Choroid plexus epithelial cell (primary cell): ENCODE results near the gene RNLS.

ENCODE experiments used
- DNase-seq: peaks from one replicate; pipeline ENCODE4 v3.0.0-alpha.2; 2010; ENCODE audit warnings: low read depth
- H3K4me3 ChIP-seq: 2 replicates; pipeline ENCODE4 v1.5.1; 2011; ENCODE audit warnings: low read depth, mild to moderate bottlenecking, control low read depth, low read length, moderate library complexity
- TF ChIP-seq, protein P1 (sequence below): conservative IDR thresholded peaks from 2 replicates; pipeline ENCODE4 v1.5.1; 2011; ENCODE audit warnings: low read depth, mild to moderate bottlenecking, control low read depth, inconsistent platforms, low read length, moderate library complexity

RNLS gene

DNA sequence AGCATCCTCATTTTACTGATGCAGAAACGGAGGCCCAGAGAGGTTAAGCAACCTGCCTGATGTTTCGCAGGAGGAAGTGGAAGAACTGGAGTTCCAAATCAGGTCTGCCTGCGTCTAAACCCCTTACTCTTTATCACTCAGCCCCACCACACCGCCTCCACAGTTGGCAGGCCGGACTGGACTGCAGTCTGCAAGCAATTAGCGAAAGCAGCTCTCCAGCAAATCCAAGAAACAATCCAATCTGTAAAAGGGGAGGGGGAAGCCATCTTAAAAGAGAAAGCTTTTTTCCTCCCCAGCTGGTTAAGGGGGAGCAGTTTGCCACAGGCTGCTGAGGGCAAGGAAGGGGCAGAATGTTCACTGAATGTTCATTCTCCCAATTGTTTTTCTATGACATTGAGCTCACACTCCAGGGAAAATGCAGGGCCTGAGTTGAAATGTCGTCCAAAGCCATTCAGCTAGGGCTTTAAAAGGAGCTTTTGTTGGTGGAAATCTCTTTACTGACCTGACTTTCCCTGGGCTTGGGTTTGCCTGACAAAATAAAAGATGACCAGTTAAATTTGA is 350.1 kb downstream of the RNLS start:
- no peak overlapping the region for H3K4me3 ChIP-seq
- TF ChIP-seq, protein P1, sequence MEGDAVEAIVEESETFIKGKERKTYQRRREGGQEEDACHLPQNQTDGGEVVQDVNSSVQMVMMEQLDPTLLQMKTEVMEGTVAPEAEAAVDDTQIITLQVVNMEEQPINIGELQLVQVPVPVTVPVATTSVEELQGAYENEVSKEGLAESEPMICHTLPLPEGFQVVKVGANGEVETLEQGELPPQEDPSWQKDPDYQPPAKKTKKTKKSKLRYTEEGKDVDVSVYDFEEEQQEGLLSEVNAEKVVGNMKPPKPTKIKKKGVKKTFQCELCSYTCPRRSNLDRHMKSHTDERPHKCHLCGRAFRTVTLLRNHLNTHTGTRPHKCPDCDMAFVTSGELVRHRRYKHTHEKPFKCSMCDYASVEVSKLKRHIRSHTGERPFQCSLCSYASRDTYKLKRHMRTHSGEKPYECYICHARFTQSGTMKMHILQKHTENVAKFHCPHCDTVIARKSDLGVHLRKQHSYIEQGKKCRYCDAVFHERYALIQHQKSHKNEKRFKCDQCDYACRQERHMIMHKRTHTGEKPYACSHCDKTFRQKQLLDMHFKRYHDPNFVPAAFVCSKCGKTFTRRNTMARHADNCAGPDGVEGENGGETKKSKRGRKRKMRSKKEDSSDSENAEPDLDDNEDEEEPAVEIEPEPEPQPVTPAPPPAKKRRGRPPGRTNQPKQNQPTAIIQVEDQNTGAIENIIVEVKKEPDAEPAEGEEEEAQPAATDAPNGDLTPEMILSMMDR, result no peak
- no peak for DNase-seq

DNA sequence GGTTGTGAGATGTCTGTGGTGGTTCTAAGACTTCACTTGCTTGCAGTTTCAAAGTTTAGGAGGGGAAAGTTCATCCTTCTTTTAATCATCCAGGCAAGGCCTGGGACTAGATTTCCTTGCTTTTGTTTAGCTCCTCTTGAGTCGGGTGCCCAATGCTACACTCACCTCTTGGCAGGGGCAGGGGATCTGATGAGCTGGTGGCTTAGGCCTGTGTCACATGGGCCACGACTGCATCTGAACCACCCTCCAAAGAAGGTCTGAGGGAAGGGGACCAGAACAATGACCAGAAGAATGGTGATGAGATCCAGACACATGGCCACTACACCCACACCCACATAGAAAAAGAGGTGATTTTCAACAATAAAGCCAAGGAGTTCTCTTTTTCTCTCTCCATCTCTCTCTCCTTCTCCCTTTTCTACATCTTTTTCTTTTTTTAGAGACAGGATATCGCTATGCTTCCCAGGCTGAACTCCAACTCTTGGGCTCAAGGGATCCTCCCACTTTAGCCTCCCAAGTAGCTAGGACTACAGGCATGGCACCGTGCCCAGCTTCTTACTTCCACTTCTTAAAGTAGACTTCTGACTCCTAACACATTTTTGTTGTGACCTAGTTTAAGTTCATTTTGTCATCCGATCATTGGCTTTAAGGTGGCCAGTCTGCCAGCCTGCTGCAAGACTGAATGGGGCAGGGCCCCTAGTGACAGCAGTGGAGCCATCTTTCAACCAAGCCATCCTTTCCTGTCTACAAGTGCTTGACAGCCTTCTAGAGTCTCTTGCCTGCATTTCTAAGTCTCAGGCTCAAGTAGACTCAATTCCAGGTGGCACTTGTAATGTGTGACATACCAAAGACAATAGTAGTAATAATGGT is 350.9 kb downstream of the RNLS start:
- H3K4me3 ChIP-seq, result no peak overlapping the region
- DNase-seq, result peak; percentile 69
- TF ChIP-seq, protein P1, result no peak

DNA sequence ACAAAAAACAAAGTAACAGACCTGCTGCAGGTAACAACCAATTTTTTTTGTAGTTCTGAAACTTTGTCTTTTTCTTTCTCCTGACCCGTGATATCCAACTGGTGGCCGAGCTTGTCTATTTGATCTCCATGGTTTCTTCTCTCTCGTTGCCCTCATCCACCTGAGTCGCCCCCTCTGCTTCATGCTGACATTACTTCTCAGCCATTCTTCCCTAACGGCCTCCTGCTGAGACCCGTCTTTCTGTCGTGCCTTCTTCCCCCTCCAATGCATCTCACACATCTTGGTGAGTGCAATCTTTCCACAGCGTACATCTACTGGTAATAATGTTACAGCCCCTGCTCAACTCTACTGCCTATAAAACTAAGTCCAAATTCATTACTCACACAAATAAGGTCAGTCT is 352.9 kb downstream of the RNLS start:
- no peak overlapping the region for H3K4me3 ChIP-seq
- DNase-seq, result no peak
- TF ChIP-seq, protein P1, result no peak

DNA sequence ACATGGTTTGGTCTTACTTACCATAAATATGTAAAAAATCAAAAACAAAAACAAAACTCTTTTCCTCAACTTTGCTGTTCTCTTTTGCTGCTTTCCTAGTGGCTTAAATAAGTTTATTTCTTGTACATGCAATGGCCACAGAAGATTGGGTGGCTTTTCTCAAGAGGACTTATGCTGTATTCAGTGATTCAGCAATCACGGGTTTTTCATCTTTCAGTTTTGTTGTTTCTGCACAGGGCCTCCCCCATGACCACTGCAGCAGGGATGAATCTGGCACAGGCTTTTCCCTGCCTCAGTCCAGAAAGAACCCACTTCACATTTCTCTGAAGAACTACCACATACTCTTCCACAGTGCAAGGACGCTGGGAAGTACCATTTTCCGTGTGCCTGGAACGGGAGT is 355.0 kb downstream of the RNLS start:
- TF ChIP-seq, protein P1, result no peak
- peak; percentile 51 for DNase-seq
- H3K4me3 ChIP-seq, result no peak overlapping the region

DNA sequence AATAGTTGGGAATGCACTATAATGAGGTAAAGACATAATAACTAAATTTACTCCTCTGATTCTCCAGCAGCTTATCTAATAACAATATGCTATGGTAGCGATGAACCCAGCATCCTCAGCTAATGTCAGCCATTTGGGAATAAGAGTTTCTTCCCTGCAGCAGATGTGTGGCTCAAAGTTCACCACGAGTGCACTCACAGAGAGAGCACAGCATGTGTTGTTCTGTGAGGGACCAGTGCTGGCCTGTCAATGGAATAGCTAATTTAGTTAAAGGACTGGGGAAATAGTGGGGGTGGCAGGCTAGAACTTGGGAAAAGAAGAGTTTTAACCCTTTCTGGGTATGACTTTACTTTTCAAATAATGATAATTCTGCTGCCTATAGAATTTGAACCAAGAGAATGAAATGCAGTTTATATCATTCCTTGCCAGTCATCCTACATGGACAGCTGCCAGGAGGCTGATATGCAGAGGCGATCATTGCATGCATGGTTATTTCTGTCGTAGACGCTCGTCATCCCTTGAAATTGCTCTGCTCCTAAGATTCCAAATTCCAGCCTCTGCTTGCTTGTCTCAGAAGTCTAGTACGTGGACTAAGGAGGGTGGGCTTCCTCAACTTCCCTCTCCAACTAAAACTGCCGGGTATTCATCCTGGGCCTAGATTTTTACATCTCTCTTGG is 355.6 kb downstream of the RNLS start:
- DNase-seq, result peak; percentile 81
- TF ChIP-seq, protein P1, result no peak

DNA sequence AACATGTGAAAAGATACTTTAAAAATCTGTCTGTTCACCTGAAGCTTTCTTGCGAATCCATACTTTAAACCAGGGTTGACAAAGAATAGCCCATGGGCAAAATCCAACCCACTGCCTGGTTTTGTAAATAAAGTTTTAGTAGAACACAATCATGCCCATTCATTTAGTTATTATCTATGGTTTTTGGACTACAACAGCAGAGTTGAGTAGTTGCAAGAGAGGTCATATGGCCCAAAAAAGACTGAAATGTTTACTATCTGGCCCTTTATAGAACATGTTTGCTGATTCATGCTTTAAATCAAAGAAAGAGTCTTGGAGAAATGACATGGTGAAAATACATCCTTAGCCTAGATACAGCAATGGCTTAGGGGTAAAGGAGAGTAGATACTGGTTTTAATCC is 356.2 kb downstream of the RNLS start:
- DNase-seq, result no peak
- no peak overlapping the region for H3K4me3 ChIP-seq
- TF ChIP-seq, protein P1, result no peak

More for the DNA sequence above, 355.6 kb downstream of the RNLS start:
- no peak overlapping the region for H3K4me3 ChIP-seq
